NCI-H345 (cell line): Measurements from ENCODE around the gene WDR6.

Experiments used
- DNase-seq: peaks from one replicate; lab custom pipeline; 2025; lab: John Stamatoyannopoulos, UW

The WDR6 gene

GRCh38 chr3:49013738-49014660 is 6.8 kb downstream of the WDR6 start:
- peak; percentile 21 for DNase-seq

GRCh38 chr3:49015072-49015471 is 7.9 kb downstream of the WDR6 start:
- DNase-seq, result no peak

GRCh38 chr3:49015765-49016164 is 8.6 kb downstream of the WDR6 start:
- DNase-seq, result no peak

GRCh38 chr3:49016414-49017228 is 9.4 kb downstream of the WDR6 start:
- no peak for DNase-seq

GRCh38 chr3:49017229-49017970 is 10.2 kb downstream of the WDR6 start:
- DNase-seq, result peak; percentile 44

- DNase-seq, result peak; percentile 81
Measured at GRCh38 chr3:49017971-49018706, 10.9 kb downstream of the WDR6 start, which contains the start of gene DALRD3. TSS of gene DALRD3 (minus strand) at chr3:49018580. CDS start at chr3:49018564, 16 bp downstream.

- no peak for DNase-seq
Measured at GRCh38 chr3:49018707-49019006, 11.5 kb downstream of the WDR6 start.

- DNase-seq, result no peak
Measured at GRCh38 chr3:49019941-49020329, 12.7 kb downstream of the WDR6 start.

GRCh38 chr3:49020330-49021212 is 13.4 kb downstream of the WDR6 start:
- peak; percentile 20 for DNase-seq

GRCh38 chr3:49021213-49021812 is 14.1 kb downstream of the WDR6 start:
- DNase-seq, result peak; percentile 97

- peak; percentile 95 for DNase-seq
Measured at GRCh38 chr3:49021813-49022687, 14.9 kb downstream of the WDR6 start, which contains the start of gene NDUFAF3. TSS of gene NDUFAF3 (plus strand) at chr3:49022121. CDS start at chr3:49022145, 24 bp downstream.

GRCh38 chr3:49022688-49023171 is 15.5 kb downstream of the WDR6 start:
- no peak for DNase-seq

- DNase-seq, result no peak
Measured at GRCh38 chr3:49023775-49024174, 16.6 kb downstream of the WDR6 start.

- DNase-seq, result no peak
Measured at GRCh38 chr3:49024449-49024848, 17.3 kb downstream of the WDR6 start.

- no peak for DNase-seq
Measured at GRCh38 chr3:49025005-49025792, 18.0 kb downstream of the WDR6 start.

GRCh38 chr3:49025793-49026520 is 18.8 kb downstream of the WDR6 start:
- DNase-seq, result no peak

- no peak for DNase-seq
Measured at GRCh38 chr3:49026536-49026935, 19.3 kb downstream of the WDR6 start.
